ENCODE results near the gene SDC1. TPM values are rescaled to one million over a fixed set of nuclear protein-coding genes. Genes with fewer than 3 reads are reported as not detected.

SDC1 gene
- total RNA-seq, 3 donors from 2014 or later: 65.3 to 170 (median 162) TPM

- TF ChIP-seq CTCF (IDR thresholded peaks at IDR 0.05): no peak
- ATAC-seq (no peak), DNase-seq (peak in 1 of 3 donors; percentile 2)
- no peak overlapping the region for H3K4me3 ChIP-seq
- H3K36me3 ChIP-seq (ENCODE audit: low read depth): no peaks in the 10 kb centered on the region
- H3K9me3 ChIP-seq: no peaks in the 10 kb centered on the region
- peaks cover 38% of the 10 kb centered on the region for H3K4me1 ChIP-seq (ENCODE audit: low read depth)
- intact Hi-C loops (cut with DNase I, micrococcal nuclease): loop anchor here in 1 of 2 donors (10.0 kb wide), 1 partner anchor 87 kb away; no protein-coding TSS in a partner anchor
Measured at GRCh38 chr2:20222014-20222768, 2.7 kb downstream of the SDC1 start.

DNA sequence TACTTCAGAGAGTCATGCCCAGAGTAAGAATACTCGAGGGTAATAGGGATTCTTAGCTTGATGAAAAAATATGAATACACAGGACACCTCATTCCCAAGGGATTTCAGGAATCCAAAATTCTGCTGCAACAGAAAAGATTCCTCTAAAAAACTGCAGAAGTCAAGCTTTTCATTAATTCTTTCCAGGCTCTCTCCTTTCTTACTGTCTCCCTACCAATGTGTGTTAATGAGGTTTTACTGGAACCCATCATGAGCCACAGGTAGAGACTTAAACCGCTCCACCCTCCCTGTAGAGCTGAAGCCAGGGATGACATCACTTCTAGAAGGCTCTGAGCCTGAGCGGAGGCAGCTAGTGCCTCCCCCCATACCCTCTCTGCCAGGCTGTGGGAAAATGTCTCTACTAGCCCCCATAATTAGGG is 3.4 kb downstream of the SDC1 start:
- TF ChIP-seq CTCF (IDR thresholded peaks at IDR 0.05): no peak
- Histone ChIP-seq H3K9me3 (no peaks in the 10 kb centered on the region), H3K4me1 (ENCODE audit: low read depth) (peaks cover 38% of the 10 kb centered on the region), H3K36me3 (ENCODE audit: low read depth) (no peaks in the 10 kb centered on the region), H3K4me3 (no peak overlapping the region)
- ATAC-seq: no peak
- DNase-seq: peak in 2 of 3 donors; percentile 5 to 21
- intact Hi-C loops (cut with DNase I, micrococcal nuclease): loop anchor here in 1 of 2 donors (10.0 kb wide), 1 partner anchor 87 kb away; no protein-coding TSS in a partner anchor

DNA sequence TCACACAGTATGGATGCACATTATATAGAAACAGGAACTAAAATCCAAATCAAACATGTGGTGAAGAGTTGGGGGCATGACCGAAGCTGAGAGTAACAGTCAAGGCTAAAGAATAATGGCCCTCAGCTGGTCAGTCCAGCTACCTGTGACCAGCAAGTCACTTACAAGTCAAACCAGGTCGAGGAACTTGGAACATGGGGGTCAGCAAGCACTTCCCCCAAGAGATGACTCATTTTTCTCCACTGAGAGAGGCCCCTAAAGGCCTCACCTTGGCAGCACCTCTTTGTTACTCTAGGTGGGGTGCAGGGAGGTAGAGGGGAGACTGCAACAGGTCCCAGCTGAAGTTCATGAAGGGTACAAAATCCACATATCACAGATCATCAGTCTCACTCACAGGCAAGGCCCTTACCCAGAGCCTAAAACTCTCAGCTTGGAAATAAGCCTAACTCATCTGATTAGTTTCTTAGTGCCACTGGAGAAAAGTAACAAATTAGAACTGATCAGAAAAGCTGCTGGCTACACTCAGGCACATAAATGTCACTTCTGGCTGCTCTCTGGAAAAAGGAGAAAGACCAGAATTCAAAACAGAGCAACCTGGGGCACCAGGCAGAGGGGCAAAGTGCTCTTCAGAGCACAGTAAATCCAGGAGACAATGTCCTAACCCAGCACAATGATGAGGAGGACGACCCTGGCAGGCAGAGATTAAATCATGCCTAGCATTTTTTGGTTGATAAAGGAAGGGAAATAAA is 4.0 kb downstream of the SDC1 start:
- intact Hi-C loops (cut with DNase I, micrococcal nuclease): loop anchor here in 1 of 2 donors (10.0 kb wide), 1 partner anchor 86 kb away; no protein-coding TSS in a partner anchor
- no peak for DNase-seq
- no peak for ATAC-seq
- no peak overlapping the region for H3K4me3 ChIP-seq
- peaks cover 41% of the 10 kb centered on the region for H3K4me1 ChIP-seq (ENCODE audit: low read depth)
- TF ChIP-seq CTCF (IDR thresholded peaks at IDR 0.05): no peak
- no peaks in the 10 kb centered on the region for H3K9me3 ChIP-seq
- no peaks in the 10 kb centered on the region for H3K36me3 ChIP-seq (ENCODE audit: low read depth)

DNA sequence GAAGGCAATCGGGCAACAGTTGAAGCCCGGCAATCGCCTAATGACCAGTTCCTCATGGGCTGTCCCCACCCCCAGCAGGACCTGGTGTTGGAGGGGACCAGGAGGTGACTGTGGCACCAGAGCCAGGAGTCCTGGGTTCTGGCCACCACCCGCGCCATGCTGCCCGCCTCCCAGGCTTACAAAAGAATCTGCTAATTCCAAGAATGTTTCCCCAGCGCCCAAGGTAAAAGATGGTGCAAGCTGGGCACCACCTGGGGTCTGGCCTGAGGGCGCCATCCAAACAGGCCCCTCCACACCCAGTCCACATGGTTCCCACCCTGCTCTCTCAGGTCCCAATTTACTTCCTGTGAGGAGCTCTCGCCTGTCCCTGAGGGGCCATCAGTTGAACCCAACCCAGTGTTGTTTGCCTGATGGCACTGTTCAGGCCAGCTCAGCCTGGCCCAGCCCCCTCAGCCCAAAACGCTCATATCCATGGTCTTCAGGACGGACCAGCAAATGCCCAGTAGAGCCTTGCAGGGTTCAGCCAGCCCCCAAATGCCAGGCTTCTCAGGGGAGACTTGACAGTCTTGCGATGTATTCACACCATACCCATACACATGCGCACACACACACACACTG is 5.1 kb downstream of the SDC1 start:
- DNase-seq (peak in 2 of 3 donors; percentile 27 to 37), ATAC-seq (no peak)
- no peaks in the 10 kb centered on the region for H3K9me3 ChIP-seq
- TF ChIP-seq CTCF (IDR thresholded peaks at IDR 0.05): no peak
- H3K4me1 ChIP-seq (ENCODE audit: low read depth): peaks cover 43% of the 10 kb centered on the region
- intact Hi-C loops (cut with DNase I, micrococcal nuclease): loop anchor here in 1 of 2 donors (10.0 kb wide), 1 partner anchor 85 kb away; no protein-coding TSS in a partner anchor
- H3K36me3 ChIP-seq (ENCODE audit: low read depth): no peaks in the 10 kb centered on the region
- H3K4me3 ChIP-seq: no peak overlapping the region

Measured in mucosa of descending colon (tissue), 3 donors.